Activated naive CD8-positive, alpha-beta T cell treated with anti-CD3 and anti-CD28 coated beads, Interleukin-2, amount 50 U/mL, for 24 hours (primary cell): ENCODE measurements around the gene PNMA1.
A peak's percentile ranks its signal among the peaks of the same experiment; 100 is the strongest.
"Not testable (repeated sequence)": the region's sequence is repeated elsewhere in the genome, so short reads cannot be mapped to it uniquely, and the experiment has no call there.

Experiments used
- ATAC-seq: fragments of 150-1000 bp; cut with Tn5 transposase; one replicate; pipeline ENCODE4 v1.10.0; 2021
- DNase-seq: peaks from one replicate; pipeline ENCODE4 v3.0.0; 2021
- H3K27ac Mint-ChIP-seq: one replicate; pipeline ENCODE4 v1.8.0; 2021; ENCODE audit warnings: mild to moderate bottlenecking, mixed read lengths
- H3K27me3 Mint-ChIP-seq: one replicate; pipeline ENCODE4 v1.8.0; 2021; ENCODE audit warnings: mixed read lengths
- H3K36me3 Mint-ChIP-seq: one replicate; pipeline ENCODE4 v1.8.0; 2021; ENCODE audit warnings: low read depth, mixed read lengths
- H3K4me1 Mint-ChIP-seq: one replicate; pipeline ENCODE4 v1.8.0; 2021; ENCODE audit warnings: mixed read lengths
- H3K4me3 Mint-ChIP-seq: one replicate; pipeline ENCODE4 v1.8.0; 2021; ENCODE audit warnings: mild to moderate bottlenecking, moderate library complexity, mixed read lengths
- H3K9me3 Mint-ChIP-seq: one replicate; pipeline ENCODE4 v1.8.0; 2021; ENCODE audit warnings: mixed read lengths

Gene PNMA1

DNA sequence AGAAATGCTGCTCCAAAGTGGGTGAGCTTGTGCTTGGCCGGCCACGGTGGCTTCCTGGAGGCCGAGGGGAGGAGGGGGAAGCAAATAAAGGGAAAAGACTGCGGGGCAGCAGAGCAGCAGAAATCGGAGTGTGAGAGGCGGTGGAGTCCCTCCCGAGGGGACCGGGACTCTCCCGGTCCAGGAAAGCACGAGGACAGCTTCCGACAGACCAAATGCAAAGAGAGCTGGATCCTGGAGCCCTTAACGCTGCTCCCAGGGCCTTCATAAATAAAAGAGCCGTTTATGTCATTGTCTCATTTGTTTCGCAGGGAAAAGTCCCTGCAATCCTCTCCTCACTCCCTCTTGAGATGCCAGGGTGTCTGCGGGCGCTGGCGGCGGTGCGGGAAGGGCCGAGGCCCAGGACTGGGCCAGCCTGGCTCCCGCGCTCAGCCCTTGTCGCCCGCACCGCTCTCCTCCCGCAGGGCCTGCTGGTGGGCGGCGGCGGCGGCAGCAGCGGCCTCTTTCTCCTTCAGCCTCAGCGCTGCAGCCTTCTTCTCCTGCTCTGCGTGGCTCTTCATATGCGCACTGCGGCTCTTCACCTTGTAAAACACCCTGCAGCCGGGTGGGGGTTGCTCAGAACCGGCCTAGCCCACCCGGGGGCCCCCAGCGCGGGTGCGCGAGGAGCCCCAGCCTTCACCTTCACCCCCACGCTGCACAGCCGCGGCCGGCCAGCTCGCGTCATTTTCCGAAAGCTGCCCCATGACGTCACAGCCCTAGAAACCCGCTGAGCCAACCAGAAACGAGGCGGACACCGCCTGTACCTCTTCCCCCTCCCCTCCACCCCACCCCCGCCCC lies 4.5 kb upstream of the PNMA1 start:
- Mint-ChIP-seq H3K4me3 (no peak overlapping the region), H3K27ac (peak overlapping the region; percentile 56), H3K9me3 (no peaks in the 10 kb centered on the region), H3K4me1 (peaks cover 18% of the 10 kb centered on the region), H3K36me3 (peaks cover 41% of the 10 kb centered on the region), H3K27me3 (no peaks in the 10 kb centered on the region)
- ATAC-seq (no peak), DNase-seq (no peak)

- peaks cover 35% of the 10 kb centered on the region for H3K36me3 Mint-ChIP-seq
- H3K27ac Mint-ChIP-seq: peak overlapping the region; percentile 56
- no peak overlapping the region for H3K4me3 Mint-ChIP-seq
- no peak for ATAC-seq
- no peak for DNase-seq
- H3K4me1 Mint-ChIP-seq: peaks cover 21% of the 10 kb centered on the region
- H3K27me3 Mint-ChIP-seq: no peaks in the 10 kb centered on the region
- no peaks in the 10 kb centered on the region for H3K9me3 Mint-ChIP-seq
Measured at GRCh38 chr14:73717711-73718417, 3.7 kb upstream of the PNMA1 start.

- no peaks in the 10 kb centered on the region for H3K9me3 Mint-ChIP-seq
- no peaks in the 10 kb centered on the region for H3K27me3 Mint-ChIP-seq
- H3K4me1 Mint-ChIP-seq: peaks cover 23% of the 10 kb centered on the region
- no peak overlapping the region for H3K4me3 Mint-ChIP-seq
- peaks cover 33% of the 10 kb centered on the region for H3K36me3 Mint-ChIP-seq
- no peak for DNase-seq
- no peak for ATAC-seq
- H3K27ac Mint-ChIP-seq: no peak overlapping the region
Measured at GRCh38 chr14:73717266-73717665, 3.1 kb upstream of the PNMA1 start.

- peaks cover 26% of the 10 kb centered on the region for H3K4me1 Mint-ChIP-seq
- ATAC-seq: no peak
- no peaks in the 10 kb centered on the region for H3K27me3 Mint-ChIP-seq
- DNase-seq: no peak
- peaks cover 19% of the 10 kb centered on the region for H3K36me3 Mint-ChIP-seq
- H3K27ac Mint-ChIP-seq: peak overlapping the region; percentile 12
- H3K9me3 Mint-ChIP-seq: no peaks in the 10 kb centered on the region
- no peak overlapping the region for H3K4me3 Mint-ChIP-seq
Measured at GRCh38 chr14:73715707-73716106, 1.5 kb upstream of the PNMA1 start.

- peak overlapping the region; percentile 95 for H3K4me3 Mint-ChIP-seq
- no peaks in the 10 kb centered on the region for H3K27me3 Mint-ChIP-seq
- peaks cover 28% of the 10 kb centered on the region for H3K4me1 Mint-ChIP-seq
- peak overlapping the region; percentile 76 for H3K27ac Mint-ChIP-seq
- DNase-seq: no peak
- H3K36me3 Mint-ChIP-seq: peaks cover 16% of the 10 kb centered on the region
- ATAC-seq: no peak
- no peaks in the 10 kb centered on the region for H3K9me3 Mint-ChIP-seq
Measured at GRCh38 chr14:73714656-73715081, 485 bp upstream of the PNMA1 start.

DNA sequence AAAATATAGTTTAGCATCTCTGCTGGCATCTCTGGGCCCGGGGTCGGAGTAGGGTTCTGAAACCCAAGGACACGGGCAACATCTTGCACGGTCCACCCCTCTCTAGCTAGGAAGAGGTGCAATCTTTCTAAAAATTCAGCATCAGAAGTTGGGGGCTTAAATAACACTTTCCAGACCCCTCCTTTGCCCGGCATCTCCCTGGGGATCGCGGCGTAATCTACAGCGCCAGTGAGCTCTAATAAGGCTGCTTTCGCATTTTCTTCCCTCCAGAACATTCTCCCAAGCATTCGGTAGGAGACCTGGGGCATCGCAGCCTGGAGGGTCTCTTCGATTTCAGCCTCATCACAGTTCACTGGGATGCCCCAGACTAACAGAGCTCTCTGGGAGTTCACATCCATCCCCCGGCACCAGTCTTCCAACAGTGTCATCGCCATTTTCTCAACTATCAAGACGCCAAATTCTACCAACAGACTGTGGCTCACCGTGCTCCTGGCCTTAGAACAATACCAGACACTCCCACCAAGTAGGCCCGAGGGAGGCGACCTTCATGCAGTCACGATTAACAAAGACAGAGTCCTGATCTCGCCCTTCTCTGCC lies 880 bp downstream of the PNMA1 start:
- ATAC-seq (no peak), DNase-seq (no peak)
- Mint-ChIP-seq H3K27me3 (no peaks in the 10 kb centered on the region), H3K9me3 (no peaks in the 10 kb centered on the region), H3K27ac (peak overlapping the region; percentile 96), H3K36me3 (peaks cover 11% of the 10 kb centered on the region), H3K4me3 (peak overlapping the region; percentile 95), H3K4me1 (peaks cover 28% of the 10 kb centered on the region)

- peak; percentile 57 for DNase-seq
- Mint-ChIP-seq H3K4me1 (peaks cover 28% of the 10 kb centered on the region), H3K27me3 (no peaks in the 10 kb centered on the region), H3K27ac (peak overlapping the region; percentile 96), H3K36me3 (peaks cover 11% of the 10 kb centered on the region), H3K4me3 (peak overlapping the region; percentile 95), H3K9me3 (no peaks in the 10 kb centered on the region)
- ATAC-seq: peak; percentile 53
Measured at GRCh38 chr14:73712540-73713180, 1.5 kb downstream of the PNMA1 start.

GRCh38 chr14:73712071-73712506 lies 2.1 kb downstream of the PNMA1 start:
- H3K4me3 Mint-ChIP-seq: peak overlapping the region; percentile 95
- peak overlapping the region; percentile 96 for H3K27ac Mint-ChIP-seq
- H3K27me3 Mint-ChIP-seq: no peaks in the 10 kb centered on the region
- ATAC-seq (peak; percentile 3), DNase-seq (no peak)
- no peaks in the 10 kb centered on the region for H3K9me3 Mint-ChIP-seq
- peaks cover 28% of the 10 kb centered on the region for H3K4me1 Mint-ChIP-seq
- H3K36me3 Mint-ChIP-seq: peaks cover 10% of the 10 kb centered on the region

DNA sequence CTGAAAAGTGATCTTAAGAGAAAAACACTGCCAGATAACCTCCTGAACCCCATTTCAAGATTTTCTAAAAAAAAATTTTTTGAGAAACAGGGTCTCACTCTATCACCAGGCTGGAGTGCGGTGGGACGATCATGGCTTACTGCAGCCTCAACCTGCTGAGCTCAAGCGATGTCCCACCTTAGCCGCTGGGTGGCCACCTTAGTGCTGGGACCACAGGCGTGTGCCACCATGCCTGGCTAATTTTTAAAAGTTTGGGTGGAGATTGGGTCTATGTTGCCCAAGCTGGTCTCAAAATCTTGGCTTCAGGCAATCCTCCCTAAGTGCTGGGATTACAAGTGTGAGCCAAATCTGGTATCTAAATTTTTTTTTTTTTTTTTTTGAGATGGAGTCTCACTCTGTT lies 3.4 kb downstream of the PNMA1 start:
- no peak overlapping the region for H3K27ac Mint-ChIP-seq
- DNase-seq (no peak), ATAC-seq (no peak)
- H3K4me3 Mint-ChIP-seq: no peak overlapping the region
- peaks cover 7% of the 10 kb centered on the region for H3K36me3 Mint-ChIP-seq
- H3K27me3 Mint-ChIP-seq: no peaks in the 10 kb centered on the region
- H3K4me1 Mint-ChIP-seq: peaks cover 28% of the 10 kb centered on the region
- H3K9me3 Mint-ChIP-seq: no peaks in the 10 kb centered on the region

- no peak overlapping the region for H3K4me3 Mint-ChIP-seq
- H3K4me1 Mint-ChIP-seq: peaks cover 28% of the 10 kb centered on the region
- peaks cover 5% of the 10 kb centered on the region for H3K36me3 Mint-ChIP-seq
- no peaks in the 10 kb centered on the region for H3K9me3 Mint-ChIP-seq
- ATAC-seq (no peak), DNase-seq (no peak)
- H3K27ac Mint-ChIP-seq: no peak overlapping the region
- H3K27me3 Mint-ChIP-seq: no peaks in the 10 kb centered on the region
Measured at GRCh38 chr14:73709904-73710469, 4.2 kb downstream of the PNMA1 start.

DNA sequence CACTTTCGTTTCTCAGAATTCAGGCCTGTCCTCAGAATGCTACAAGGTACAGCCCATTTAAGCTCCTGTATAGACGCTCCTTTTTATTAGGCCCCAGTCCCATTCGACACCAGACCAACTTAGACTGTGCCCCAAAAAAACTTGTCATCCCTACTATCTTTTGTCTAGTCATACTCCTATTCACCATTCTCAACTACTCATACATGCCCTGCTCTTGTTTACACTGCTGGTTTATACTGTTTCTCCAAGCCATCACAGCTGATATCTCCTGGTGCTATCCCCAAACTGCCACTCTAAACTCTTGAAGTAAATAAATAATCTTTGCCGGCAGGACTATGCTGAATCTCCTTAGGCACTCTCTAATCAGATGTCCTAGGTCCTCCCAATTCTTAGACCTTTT lies 6.1 kb downstream of the PNMA1 start:
- ATAC-seq, DNase-seq, H3K27me3 Mint-ChIP-seq, H3K9me3 Mint-ChIP-seq, H3K27ac Mint-ChIP-seq, H3K4me3 Mint-ChIP-seq, H3K36me3 Mint-ChIP-seq: not testable (repeated sequence)
- H3K4me1 Mint-ChIP-seq: peaks cover 15% of the 10 kb centered on the region

DNA sequence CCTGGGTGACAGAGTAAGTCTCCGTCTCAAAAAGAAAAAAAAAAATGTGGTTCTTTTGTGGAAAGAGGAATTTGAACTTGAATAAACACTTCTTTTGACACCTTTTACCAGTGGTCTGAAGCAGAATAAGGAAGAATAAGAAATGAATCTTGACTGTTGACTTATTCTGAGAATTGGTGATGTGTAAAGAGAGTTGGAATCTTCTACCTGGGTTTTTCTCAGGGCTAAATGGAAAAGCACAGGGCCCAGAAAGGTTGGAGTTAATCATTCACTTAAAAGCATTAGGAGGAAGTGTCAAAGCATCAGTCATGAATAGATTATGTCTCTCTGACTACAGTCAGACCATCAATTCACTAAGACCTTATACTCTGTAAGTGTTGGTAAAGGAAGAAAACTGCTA lies 13.9 kb downstream of the PNMA1 start:
- Mint-ChIP-seq H3K27me3 (no peaks in the 10 kb centered on the region), H3K4me3 (no peak overlapping the region), H3K27ac (peak overlapping the region; percentile 39), H3K36me3 (no peaks in the 10 kb centered on the region), H3K9me3 (no peaks in the 10 kb centered on the region), H3K4me1 (peaks cover 54% of the 10 kb centered on the region)
- peak; percentile 70 for ATAC-seq
- no peak for DNase-seq

GRCh38 chr14:73696466-73697400 lies 17.5 kb downstream of the PNMA1 start:
- Mint-ChIP-seq H3K4me1 (peaks cover 56% of the 10 kb centered on the region), H3K27ac (peak overlapping the region; percentile 90), H3K4me3 (peak overlapping the region; percentile 24), H3K36me3 (peaks cover 1% of the 10 kb centered on the region), H3K27me3 (no peaks in the 10 kb centered on the region), H3K9me3 (no peaks in the 10 kb centered on the region)
- DNase-seq: no peak
- ATAC-seq: peak; percentile 87
